Measurements from ENCODE around the gene ITPRIP. TPM values are rescaled to one million over a fixed set of nuclear protein-coding genes. Genes with fewer than 3 reads are reported as not detected.

Gene ITPRIP
- total RNA-seq, 1 donor from 2014 or later = 37.0 TPM

DNA sequence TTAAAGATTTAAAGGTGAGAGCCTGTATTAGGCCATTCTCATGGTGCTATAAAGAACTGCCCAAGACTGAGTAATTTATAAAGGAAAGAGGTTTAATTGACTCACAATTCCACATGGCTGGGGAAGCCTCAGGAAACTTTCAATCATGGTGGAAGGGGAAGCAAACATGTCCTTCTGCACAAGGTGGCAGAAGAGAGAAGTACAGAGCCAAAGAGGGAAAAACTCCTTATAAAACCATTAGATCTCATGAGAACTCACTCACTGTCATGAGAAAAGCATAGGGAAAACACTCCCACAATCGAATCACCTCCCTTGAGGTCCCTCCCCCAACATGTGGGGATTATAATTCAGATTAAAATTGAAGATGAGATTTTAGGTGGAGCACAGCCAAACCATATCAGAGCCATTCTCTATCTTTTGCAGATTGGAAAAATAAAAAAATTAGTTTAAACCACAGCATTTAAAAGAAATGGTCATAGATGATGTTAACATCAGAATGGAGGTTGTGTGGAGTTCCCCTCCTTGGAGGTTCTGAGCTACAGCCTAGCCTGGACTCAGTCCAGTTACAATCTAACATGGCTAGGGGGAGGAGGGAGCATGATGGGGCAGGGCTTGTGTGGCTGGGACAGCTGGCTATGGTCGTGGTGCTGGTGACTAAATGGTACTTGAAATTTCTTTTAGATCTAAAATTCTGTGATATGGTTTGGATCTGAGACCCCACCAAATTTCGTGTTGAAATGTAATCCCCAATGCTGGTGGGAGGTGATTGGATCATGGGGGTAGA is 36.2 kb downstream of the ITPRIP start:
- Histone ChIP-seq H3K9me3 (no peaks in the 10 kb centered on the region), H3K27ac (no peak overlapping the region), H3K36me3 (no peaks in the 10 kb centered on the region), H3K27me3 (ENCODE audit: low read depth) (no peaks in the 10 kb centered on the region), H3K4me3 (no peak overlapping the region), H3K4me1 (peaks cover 58% of the 10 kb centered on the region)
- intact Hi-C loops (cut with DNase I) = no loop called here
- TF ChIP-seq, protein P1, sequence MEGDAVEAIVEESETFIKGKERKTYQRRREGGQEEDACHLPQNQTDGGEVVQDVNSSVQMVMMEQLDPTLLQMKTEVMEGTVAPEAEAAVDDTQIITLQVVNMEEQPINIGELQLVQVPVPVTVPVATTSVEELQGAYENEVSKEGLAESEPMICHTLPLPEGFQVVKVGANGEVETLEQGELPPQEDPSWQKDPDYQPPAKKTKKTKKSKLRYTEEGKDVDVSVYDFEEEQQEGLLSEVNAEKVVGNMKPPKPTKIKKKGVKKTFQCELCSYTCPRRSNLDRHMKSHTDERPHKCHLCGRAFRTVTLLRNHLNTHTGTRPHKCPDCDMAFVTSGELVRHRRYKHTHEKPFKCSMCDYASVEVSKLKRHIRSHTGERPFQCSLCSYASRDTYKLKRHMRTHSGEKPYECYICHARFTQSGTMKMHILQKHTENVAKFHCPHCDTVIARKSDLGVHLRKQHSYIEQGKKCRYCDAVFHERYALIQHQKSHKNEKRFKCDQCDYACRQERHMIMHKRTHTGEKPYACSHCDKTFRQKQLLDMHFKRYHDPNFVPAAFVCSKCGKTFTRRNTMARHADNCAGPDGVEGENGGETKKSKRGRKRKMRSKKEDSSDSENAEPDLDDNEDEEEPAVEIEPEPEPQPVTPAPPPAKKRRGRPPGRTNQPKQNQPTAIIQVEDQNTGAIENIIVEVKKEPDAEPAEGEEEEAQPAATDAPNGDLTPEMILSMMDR (IDR thresholded peaks at IDR 0.05) = no peak
- DNase-seq (no peak), ATAC-seq (no peak)

DNA sequence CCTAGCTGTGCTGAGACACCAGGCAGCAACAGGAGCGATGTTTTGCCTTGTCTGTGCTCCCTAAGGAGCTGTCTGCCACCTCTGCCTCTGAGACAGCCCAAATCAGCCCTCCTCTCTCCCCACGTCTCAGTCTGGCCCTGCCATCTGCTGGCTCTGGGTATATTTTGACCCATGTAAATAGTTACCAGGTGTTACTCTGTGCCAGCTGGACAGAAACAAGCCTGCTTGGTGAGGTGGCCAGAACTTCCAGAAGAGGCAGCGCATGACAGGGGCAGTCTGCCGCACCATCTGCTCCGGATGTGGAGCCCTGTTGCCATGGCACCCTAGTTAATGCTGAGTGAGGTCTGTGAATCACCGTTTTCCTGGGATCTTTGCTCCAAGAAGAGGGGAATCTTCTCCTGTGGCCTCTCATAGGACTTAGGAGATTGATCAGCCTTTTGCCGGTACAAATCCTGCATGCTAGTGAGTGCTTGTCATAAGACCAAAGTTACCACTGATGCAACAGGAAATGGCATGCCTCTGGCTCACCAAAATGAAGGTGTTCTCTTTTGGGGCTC is 37.5 kb downstream of the ITPRIP start:
- no peaks in the 10 kb centered on the region for H3K36me3 ChIP-seq
- intact Hi-C loops (cut with DNase I) = no loop called here
- peak; percentile 40 to 58 for ATAC-seq

DNA sequence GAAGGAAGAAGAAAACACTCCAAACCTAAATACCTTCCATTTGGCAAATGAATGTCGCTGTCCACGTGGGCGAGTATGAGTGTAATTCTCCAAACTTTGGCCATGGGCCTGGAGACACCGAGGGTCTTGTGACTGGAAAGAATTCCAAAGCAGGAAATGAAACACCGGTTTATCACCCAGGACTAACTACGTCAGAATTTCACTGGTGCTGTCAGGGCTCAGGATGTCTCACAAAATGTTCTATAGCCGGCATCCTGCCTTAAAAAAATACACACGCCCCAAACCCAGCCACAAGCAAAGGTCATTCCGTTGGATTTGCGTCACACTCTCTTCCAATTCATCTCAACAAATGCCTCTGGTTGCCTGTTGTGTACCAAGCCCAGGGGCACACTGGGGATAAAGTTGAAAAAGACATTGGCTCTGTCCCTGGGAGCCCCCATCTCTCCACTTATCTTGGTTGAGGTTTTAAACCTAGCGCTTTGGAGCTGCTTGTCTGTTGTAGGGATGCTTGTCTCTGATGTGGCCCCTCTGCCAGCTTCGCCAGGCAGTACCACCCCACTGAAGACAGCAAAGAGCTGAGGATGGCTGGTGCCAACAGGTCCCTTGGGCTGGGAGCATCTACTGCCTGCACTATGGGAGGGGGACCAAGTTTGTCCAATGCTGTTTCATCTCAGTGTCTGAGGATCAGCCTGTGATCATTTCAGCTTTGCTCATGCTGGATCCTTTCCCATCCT is 38.1 kb downstream of the ITPRIP start:
- no peak overlapping the region for H3K4me3 ChIP-seq
- no peaks in the 10 kb centered on the region for H3K27me3 ChIP-seq (ENCODE audit: low read depth)
- peak overlapping the region; percentile 76 for H3K27ac ChIP-seq
- no peaks in the 10 kb centered on the region for H3K9me3 ChIP-seq
- H3K4me1 ChIP-seq = peaks cover 46% of the 10 kb centered on the region
- intact Hi-C loops (cut with DNase I) = no loop called here
- ATAC-seq = peak; percentile 45 to 49
- DNase-seq = no peak
- TF ChIP-seq, protein P1 (IDR thresholded peaks at IDR 0.05) = no peak
- no peaks in the 10 kb centered on the region for H3K36me3 ChIP-seq

More for the DNA sequence above, 37.5 kb downstream of the ITPRIP start:
- Histone ChIP-seq H3K4me3 (no peak overlapping the region), H3K4me1 (peaks cover 52% of the 10 kb centered on the region), H3K27me3 (ENCODE audit: low read depth) (no peaks in the 10 kb centered on the region), H3K9me3 (no peaks in the 10 kb centered on the region), H3K27ac (peak overlapping the region; percentile 76)
- TF ChIP-seq, protein P1 (IDR thresholded peaks at IDR 0.05) = no peak
- no peak for DNase-seq

DNA sequence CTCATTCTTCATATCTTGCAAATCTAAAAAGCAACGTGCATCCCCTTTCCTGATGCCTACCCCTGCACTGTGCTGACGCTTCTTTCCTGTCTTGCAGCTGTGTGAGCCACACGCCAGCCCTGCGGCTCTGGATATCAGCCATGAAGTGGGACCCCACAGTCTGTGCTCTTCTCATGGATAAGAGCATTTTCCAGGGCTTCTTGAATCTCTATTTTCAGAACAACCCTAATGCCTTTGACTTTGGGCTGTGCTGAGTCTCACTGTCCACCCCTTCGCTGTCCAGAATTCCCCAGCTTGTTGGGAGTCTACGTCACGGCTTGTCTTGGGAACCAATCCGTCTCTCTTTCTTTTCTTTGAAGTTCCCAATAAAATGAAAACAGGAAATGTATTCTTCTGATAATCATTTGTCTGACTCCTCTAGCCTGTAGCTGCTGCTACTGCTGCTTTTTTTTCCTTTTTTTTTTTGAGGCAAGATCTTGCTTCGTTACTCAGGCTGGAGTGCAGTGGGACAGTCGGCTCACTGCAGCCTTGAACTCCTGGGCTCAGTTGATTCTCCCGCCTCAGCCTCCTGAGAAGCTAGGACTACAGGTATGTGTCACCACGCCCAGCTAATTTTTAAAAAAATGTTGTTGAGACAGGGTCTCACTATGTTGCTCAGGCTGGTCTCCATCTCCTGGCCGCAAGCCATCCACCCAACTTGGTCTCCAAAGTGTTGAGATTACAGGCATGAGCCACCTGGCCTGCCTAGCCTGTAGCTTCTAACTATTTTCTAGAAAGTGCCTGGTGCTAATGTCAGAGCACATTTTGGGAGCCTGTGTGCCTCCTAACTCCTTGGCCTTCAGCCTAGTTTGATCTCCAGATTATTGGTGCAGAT is 39.0 kb downstream of the ITPRIP start:
- TF ChIP-seq, protein P1 (IDR thresholded peaks at IDR 0.05) = no peak
- ATAC-seq = peak in 1 of 2 donors; percentile 11
- intact Hi-C loops (cut with DNase I) = no loop called here
- no peaks in the 10 kb centered on the region for H3K36me3 ChIP-seq
- H3K27ac ChIP-seq = peak overlapping the region; percentile 76
- no peak overlapping the region for H3K4me3 ChIP-seq
- no peaks in the 10 kb centered on the region for H3K9me3 ChIP-seq
- peaks cover 41% of the 10 kb centered on the region for H3K4me1 ChIP-seq
- H3K27me3 ChIP-seq (ENCODE audit: low read depth) = no peaks in the 10 kb centered on the region
- no peak for DNase-seq
